GM18870 (cell line): Measurements from ENCODE around the gene DNAJB1.
"Not testable (repeated sequence)": the region's sequence is repeated elsewhere in the genome, so short reads cannot be mapped to it uniquely, and the experiment has no call there.

Experiments
- ATAC-seq: cut with Tn5 transposase; IDR thresholded peaks from one replicate; pipeline ENCODE4 v1.9.1; 2021; ENCODE audit warnings: moderate library complexity; ENCODE audit not compliant: unreplicated experiment

Gene DNAJB1

GRCh38 chr19:14520543-14520942 is 2.3 kb upstream of the DNAJB1 start:
- no peak for ATAC-seq

- ATAC-seq: no peak
Measured at GRCh38 chr19:14519860-14520407, 1.7 kb upstream of the DNAJB1 start.

GRCh38 chr19:14519245-14519859 is 1.2 kb upstream of the DNAJB1 start:
- no peak for ATAC-seq

GRCh38 chr19:14517446-14517839 is 754 bp downstream of the DNAJB1 start:
- no peak for ATAC-seq

- ATAC-seq: no peak
Measured at GRCh38 chr19:14516746-14517438, 1.3 kb downstream of the DNAJB1 start.

GRCh38 chr19:14516048-14516534 is 2.1 kb downstream of the DNAJB1 start:
- no peak for ATAC-seq

GRCh38 chr19:14515501-14516047 is 2.6 kb downstream of the DNAJB1 start:
- no peak for ATAC-seq

- no peak for ATAC-seq
Measured at GRCh38 chr19:14514215-14514863, 3.9 kb downstream of the DNAJB1 start.

- ATAC-seq: no peak
Measured at GRCh38 chr19:14512406-14512961, 5.7 kb downstream of the DNAJB1 start.

- ATAC-seq: no peak
Measured at GRCh38 chr19:14511229-14511593, 7.0 kb downstream of the DNAJB1 start.

- no peak for ATAC-seq
Measured at GRCh38 chr19:14510311-14511228, 7.6 kb downstream of the DNAJB1 start.

- ATAC-seq: no peak
Measured at GRCh38 chr19:14507704-14508542, 10.3 kb downstream of the DNAJB1 start.

- ATAC-seq: no peak
Measured at GRCh38 chr19:14505488-14506239, 12.5 kb downstream of the DNAJB1 start.

GRCh38 chr19:14504575-14504974 is 13.6 kb downstream of the DNAJB1 start:
- ATAC-seq: not testable (repeated sequence)

- ATAC-seq: no peak
Measured at GRCh38 chr19:14503285-14503684, 14.9 kb downstream of the DNAJB1 start.

GRCh38 chr19:14502334-14503092 is 15.7 kb downstream of the DNAJB1 start:
- no peak for ATAC-seq

- ATAC-seq: no peak
Measured at GRCh38 chr19:14497228-14497921, 20.8 kb downstream of the DNAJB1 start.
